SK-N-SH treated with all-trans-retinoic acid at 6 μM for 48 hours (cell line): ENCODE data around the gene TPM1.

ENCODE experiments used
- ATAC-seq: fragments of 200-7000 bp; cut with Tn5 transposase; 3 replicates; pipeline ENCODE4 v1.9.1; 2020; ENCODE audit warnings: mild to moderate bottlenecking, moderate library complexity
- ARNTL ChIP-seq: fragments of 450-650 bp; formaldehyde crosslinking; IDR thresholded peaks from 2 replicates; pipeline ENCODE4 v1.5.0; 2020; ENCODE audit warnings: low read depth, mild to moderate bottlenecking, moderate library complexity, borderline replicate concordance
- BACH2 ChIP-seq: fragments of 250-450 bp; sonication (Bioruptor Pico); IDR thresholded peaks from 2 replicates; pipeline ENCODE4 v1.9.0; 2021; ENCODE audit warnings: mild to moderate bottlenecking, borderline replicate concordance
- CREB5 ChIP-seq: fragments of 250-450 bp; sonication (Bioruptor Pico); IDR thresholded peaks from 2 replicates; pipeline ENCODE4 v1.5.1; 2020; ENCODE audit warnings: low read depth, mild to moderate bottlenecking, moderate library complexity
- CSDC2 ChIP-seq: fragments of 250-450 bp; sonication (Bioruptor Pico); IDR thresholded peaks from 2 replicates; pipeline ENCODE4 v1.5.0; 2020; ENCODE audit warnings: mild to moderate bottlenecking, moderate library complexity
- CSRNP3 ChIP-seq: fragments of 250-450 bp; sonication (Bioruptor Pico); IDR thresholded peaks from 2 replicates; pipeline ENCODE4 v1.5.1; 2021; ENCODE audit warnings: mild to moderate bottlenecking, moderate library complexity
- GLIS3 ChIP-seq: fragments of 250-450 bp; sonication (Bioruptor Pico); IDR thresholded peaks from 2 replicates; pipeline ENCODE4 v1.5.0; 2020; ENCODE audit warnings: mild to moderate bottlenecking, moderate library complexity
- ISL1 ChIP-seq: fragments of 250-450 bp; sonication (Bioruptor Pico); IDR thresholded peaks from 2 replicates; pipeline ENCODE4 v2.1.2; 2022; ENCODE audit warnings: mild to moderate bottlenecking, moderate library complexity
- OSR1 ChIP-seq: fragments of 250-450 bp; sonication (Bioruptor Pico); IDR thresholded peaks from 2 replicates; pipeline ENCODE4 v1.8.0; 2022; ENCODE audit warnings: moderate library complexity, mild to moderate bottlenecking, inconsistent platforms
- PATZ1 ChIP-seq: fragments of 250-450 bp; sonication (Bioruptor Pico); IDR thresholded peaks from 2 replicates; pipeline ENCODE4 v1.8.0; 2020; ENCODE audit warnings: mild to moderate bottlenecking, moderate library complexity, borderline replicate concordance
- PPARA ChIP-seq: fragments of 250-450 bp; sonication (Bioruptor Pico); IDR thresholded peaks from 2 replicates; pipeline ENCODE4 v1.5.0; 2020; ENCODE audit warnings: mild to moderate bottlenecking, borderline replicate concordance
- RARB ChIP-seq: fragments of 250-450 bp; sonication (Bioruptor Pico); IDR thresholded peaks from 2 replicates; pipeline ENCODE4 v1.8.0; 2021; ENCODE audit warnings: mild to moderate bottlenecking, moderate library complexity
- SNAI2 ChIP-seq: fragments of 250-450 bp; sonication (Bioruptor Pico); IDR thresholded peaks from 2 replicates; pipeline ENCODE4 v1.5.0; 2020; ENCODE audit warnings: mild to moderate bottlenecking, moderate library complexity
- TCF4 ChIP-seq: fragments of 250-450 bp; sonication (Bioruptor Pico); IDR thresholded peaks from 2 replicates; pipeline ENCODE4 v1.8.0; 2021; ENCODE audit warnings: mild to moderate bottlenecking, moderate library complexity, borderline replicate concordance
- TSHZ2 ChIP-seq: fragments of 250-450 bp; sonication (Bioruptor Pico); IDR thresholded peaks from 2 replicates; pipeline ENCODE4 v1.5.0; 2020; ENCODE audit warnings: mild to moderate bottlenecking, moderate library complexity
- ZC3H10 ChIP-seq: fragments of 250-450 bp; sonication (Bioruptor Pico); IDR thresholded peaks from 2 replicates; pipeline ENCODE4 v1.5.1; 2021; ENCODE audit warnings: mild to moderate bottlenecking, moderate library complexity
- ZFP3 ChIP-seq: fragments of 250-450 bp; sonication (Bioruptor Pico); IDR thresholded peaks from 2 replicates; pipeline ENCODE4 v1.5.0; 2020; ENCODE audit warnings: mild to moderate bottlenecking, moderate library complexity
- ZFP30 ChIP-seq: fragments of 450-650 bp; formaldehyde crosslinking; IDR thresholded peaks from 2 replicates; pipeline ENCODE4 v1.5.0; 2022; ENCODE audit warnings: mild to moderate bottlenecking, moderate library complexity
- ZNF565 ChIP-seq: fragments of 450-650 bp; formaldehyde crosslinking; conservative IDR thresholded peaks from 2 replicates; pipeline ENCODE4 v1.5.0; 2020; ENCODE audit warnings: low read depth, mild to moderate bottlenecking, moderate library complexity
- ZNF70 ChIP-seq: fragments of 450-650 bp; formaldehyde crosslinking; IDR thresholded peaks from 2 replicates; pipeline ENCODE4 v1.5.0; 2020; ENCODE audit warnings: mild to moderate bottlenecking, moderate library complexity
- ZNF8 ChIP-seq: fragments of 450-650 bp; formaldehyde crosslinking; IDR thresholded peaks from 2 replicates; pipeline ENCODE4 v1.5.0; 2020; ENCODE audit warnings: mild to moderate bottlenecking, moderate library complexity

TPM1 gene

GRCh38 chr15:63077952-63078351 lies 35.4 kb downstream of the TPM1 start:
- ATAC-seq = no peak
- no peak for TF ChIP-seq GLIS3 (CRISPR knock-in tag)
- TF ChIP-seq ZNF70 = no peak
- TF ChIP-seq CREB5 = no peak
- no peak for TF ChIP-seq OSR1
- no peak for TF ChIP-seq ZFP30 (CRISPR knock-in tag)
- TF ChIP-seq CSRNP3 (CRISPR knock-in tag) = no peak
- no peak for TF ChIP-seq ISL1
- no peak for TF ChIP-seq PPARA
- TF ChIP-seq CSDC2 (CRISPR knock-in tag) = no peak
- no peak for TF ChIP-seq ZNF8 (CRISPR knock-in tag)
- TF ChIP-seq ZC3H10 = no peak
- no peak for TF ChIP-seq SNAI2 (CRISPR knock-in tag)
- TF ChIP-seq TSHZ2 (CRISPR knock-in tag) = no peak
- TF ChIP-seq RARB (CRISPR knock-in tag) = no peak
- TF ChIP-seq ZNF565 = no peak
- no peak for TF ChIP-seq TCF4 (CRISPR knock-in tag)
- TF ChIP-seq ZFP3 = no peak
- no peak for TF ChIP-seq PATZ1

- ATAC-seq = peak; percentile 51
- TF ChIP-seq BACH2 (CRISPR knock-in tag) (no peak), CREB5 (no peak), SNAI2 (CRISPR knock-in tag) (no peak), TCF4 (CRISPR knock-in tag) (no peak), ARNTL (CRISPR knock-in tag) (no peak), TSHZ2 (CRISPR knock-in tag) (no peak)
Measured at GRCh38 chr15:63079947-63080626, 37.5 kb downstream of the TPM1 start.
